Glutamatergic neuron (in vitro differentiated cells): ENCODE measurements around the gene SLC7A8. TPM values are rescaled to one million over a fixed set of nuclear protein-coding genes. Genes with fewer than 3 reads are reported as not detected.

Experiments
- DNase-seq: peaks from one replicate; pipeline ENCODE4 v3.0.0; 2022
- H3K27ac Mint-ChIP-seq: one replicate; pipeline ENCODE4 v1.8.0; 2020; ENCODE audit warnings: mild to moderate bottlenecking, mixed read lengths, inconsistent platforms; ENCODE audit not compliant: unreplicated experiment
- H3K27me3 Mint-ChIP-seq: one replicate; pipeline ENCODE4 v1.8.0; 2020; ENCODE audit warnings: mild to moderate bottlenecking, moderate library complexity, mixed read lengths, inconsistent platforms; ENCODE audit not compliant: unreplicated experiment
- H3K36me3 Mint-ChIP-seq: one replicate; pipeline ENCODE4 v1.8.0; 2020; ENCODE audit warnings: mild to moderate bottlenecking, mixed read lengths, inconsistent platforms; ENCODE audit not compliant: unreplicated experiment
- H3K4me1 Mint-ChIP-seq: one replicate; pipeline ENCODE4 v1.8.0; 2020; ENCODE audit warnings: mild to moderate bottlenecking, low read depth, mixed read lengths, inconsistent platforms; ENCODE audit not compliant: unreplicated experiment
- H3K4me3 Mint-ChIP-seq: one replicate; pipeline ENCODE4 v1.8.0; 2020; ENCODE audit warnings: mild to moderate bottlenecking, mixed read lengths, inconsistent platforms; ENCODE audit not compliant: unreplicated experiment
- H3K9me3 Mint-ChIP-seq: one replicate; pipeline ENCODE4 v1.8.0; 2020; ENCODE audit warnings: mild to moderate bottlenecking, moderate library complexity, mixed read lengths, inconsistent platforms; ENCODE audit not compliant: unreplicated experiment
- total RNA-seq: library from RNA; stranded (reverse); fragmentation: NEBNext Ultra II Directional; extraction: Animal tissue kit (Norgen Biotek cat#: 25700); gene quantifications from one replicate; pipeline ENCODE4 v1.2.1, GENCODE V29; 2021; ENCODE audit not compliant: unreplicated experiment
- TF ChIP-seq, protein P1 (sequence below): fragments of 200-600 bp; sonication (generic); IDR thresholded peaks from one replicate; pipeline ENCODE4 v1.5.0; 2021; ENCODE audit not compliant: partially characterized antibody, unreplicated experiment

The SLC7A8 gene
- total RNA-seq, 1 donor from 2014 or later = 7.9 TPM

- H3K27ac Mint-ChIP-seq = no peak overlapping the region
- TF ChIP-seq, protein P1, sequence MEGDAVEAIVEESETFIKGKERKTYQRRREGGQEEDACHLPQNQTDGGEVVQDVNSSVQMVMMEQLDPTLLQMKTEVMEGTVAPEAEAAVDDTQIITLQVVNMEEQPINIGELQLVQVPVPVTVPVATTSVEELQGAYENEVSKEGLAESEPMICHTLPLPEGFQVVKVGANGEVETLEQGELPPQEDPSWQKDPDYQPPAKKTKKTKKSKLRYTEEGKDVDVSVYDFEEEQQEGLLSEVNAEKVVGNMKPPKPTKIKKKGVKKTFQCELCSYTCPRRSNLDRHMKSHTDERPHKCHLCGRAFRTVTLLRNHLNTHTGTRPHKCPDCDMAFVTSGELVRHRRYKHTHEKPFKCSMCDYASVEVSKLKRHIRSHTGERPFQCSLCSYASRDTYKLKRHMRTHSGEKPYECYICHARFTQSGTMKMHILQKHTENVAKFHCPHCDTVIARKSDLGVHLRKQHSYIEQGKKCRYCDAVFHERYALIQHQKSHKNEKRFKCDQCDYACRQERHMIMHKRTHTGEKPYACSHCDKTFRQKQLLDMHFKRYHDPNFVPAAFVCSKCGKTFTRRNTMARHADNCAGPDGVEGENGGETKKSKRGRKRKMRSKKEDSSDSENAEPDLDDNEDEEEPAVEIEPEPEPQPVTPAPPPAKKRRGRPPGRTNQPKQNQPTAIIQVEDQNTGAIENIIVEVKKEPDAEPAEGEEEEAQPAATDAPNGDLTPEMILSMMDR = no peak
- peaks cover 2% of the 10 kb centered on the region for H3K9me3 Mint-ChIP-seq
- H3K36me3 Mint-ChIP-seq = no peaks in the 10 kb centered on the region
- DNase-seq = peak; percentile 42
- peaks cover 2% of the 10 kb centered on the region for H3K4me1 Mint-ChIP-seq
- H3K4me3 Mint-ChIP-seq = no peak overlapping the region
- H3K27me3 Mint-ChIP-seq = no peaks in the 10 kb centered on the region
Measured at GRCh38 chr14:23182372-23183157, 895 bp downstream of the SLC7A8 start.

DNA sequence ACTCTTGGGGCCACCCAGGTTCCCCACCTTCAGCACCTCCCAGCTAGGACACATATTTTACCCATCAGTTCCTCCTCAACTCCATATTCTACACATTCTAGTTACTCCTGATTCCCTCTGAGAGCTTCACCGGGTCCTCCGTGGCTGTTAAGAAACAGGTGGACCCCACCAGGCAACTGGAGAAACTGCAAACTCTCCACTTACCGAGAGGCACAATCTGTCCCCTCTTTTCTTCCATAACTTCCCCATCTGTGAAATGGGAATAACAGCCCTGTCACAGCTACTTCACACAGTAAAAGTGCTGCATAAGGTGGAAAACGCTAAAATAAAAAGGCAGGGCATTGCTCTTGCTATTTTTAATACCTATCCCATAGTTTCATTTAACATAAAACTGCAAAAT, 1.5 kb downstream of the SLC7A8 start:
- no peaks in the 10 kb centered on the region for H3K36me3 Mint-ChIP-seq
- peaks cover 2% of the 10 kb centered on the region for H3K9me3 Mint-ChIP-seq
- no peaks in the 10 kb centered on the region for H3K27me3 Mint-ChIP-seq
- DNase-seq = no peak
- no peak overlapping the region for H3K4me3 Mint-ChIP-seq
- TF ChIP-seq, protein P1 = no peak
- peaks cover 2% of the 10 kb centered on the region for H3K4me1 Mint-ChIP-seq
- H3K27ac Mint-ChIP-seq = no peak overlapping the region

- TF ChIP-seq, protein P1 = no peak
- peaks cover 2% of the 10 kb centered on the region for H3K9me3 Mint-ChIP-seq
- H3K27me3 Mint-ChIP-seq = no peaks in the 10 kb centered on the region
- H3K27ac Mint-ChIP-seq = no peak overlapping the region
- H3K4me1 Mint-ChIP-seq = no peaks in the 10 kb centered on the region
- no peak overlapping the region for H3K4me3 Mint-ChIP-seq
- DNase-seq = no peak
- no peaks in the 10 kb centered on the region for H3K36me3 Mint-ChIP-seq
Measured at GRCh38 chr14:23181453-23181852, 2.0 kb downstream of the SLC7A8 start.

DNA sequence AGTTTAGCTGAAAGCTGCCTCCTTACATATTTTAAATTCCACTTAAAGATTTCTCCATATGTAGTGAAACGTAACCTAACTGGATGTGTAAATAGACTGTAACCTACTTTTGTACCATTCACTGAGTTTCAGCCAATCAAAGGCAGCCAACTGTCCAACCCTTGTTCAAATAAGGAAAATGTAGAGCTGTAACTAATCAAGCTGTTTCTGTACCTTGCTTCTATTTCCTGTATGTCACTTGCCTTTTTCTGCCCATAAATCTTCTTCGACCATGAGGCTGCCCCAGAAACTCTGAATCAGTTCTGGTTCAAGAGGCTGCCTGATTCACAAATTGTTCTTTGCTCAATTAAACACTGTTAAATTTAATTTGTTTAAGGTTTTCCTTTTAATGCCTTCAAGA, 6.3 kb downstream of the SLC7A8 start:
- Mint-ChIP-seq H3K36me3 (no peaks in the 10 kb centered on the region), H3K4me3 (no peak overlapping the region), H3K27ac (no peak overlapping the region), H3K9me3 (peaks cover 2% of the 10 kb centered on the region), H3K4me1 (peaks cover 15% of the 10 kb centered on the region), H3K27me3 (peaks cover 3% of the 10 kb centered on the region)
- TF ChIP-seq, protein P1 = no peak
- DNase-seq = no peak

GRCh38 chr14:23175823-23176222, 7.6 kb downstream of the SLC7A8 start:
- no peaks in the 10 kb centered on the region for H3K9me3 Mint-ChIP-seq
- no peak overlapping the region for H3K27ac Mint-ChIP-seq
- no peak for DNase-seq
- H3K36me3 Mint-ChIP-seq = no peaks in the 10 kb centered on the region
- peaks cover 3% of the 10 kb centered on the region for H3K27me3 Mint-ChIP-seq
- TF ChIP-seq, protein P1 = no peak
- no peak overlapping the region for H3K4me3 Mint-ChIP-seq
- peaks cover 15% of the 10 kb centered on the region for H3K4me1 Mint-ChIP-seq
